Kasumi-1 (cell line): ENCODE data around the gene GLYATL1.

ENCODE experiments used
- DNase-seq, 2 experiments: peaks; one replicate each; lab custom pipeline; 2025; lab: John Stamatoyannopoulos, UW

Gene GLYATL1

DNA sequence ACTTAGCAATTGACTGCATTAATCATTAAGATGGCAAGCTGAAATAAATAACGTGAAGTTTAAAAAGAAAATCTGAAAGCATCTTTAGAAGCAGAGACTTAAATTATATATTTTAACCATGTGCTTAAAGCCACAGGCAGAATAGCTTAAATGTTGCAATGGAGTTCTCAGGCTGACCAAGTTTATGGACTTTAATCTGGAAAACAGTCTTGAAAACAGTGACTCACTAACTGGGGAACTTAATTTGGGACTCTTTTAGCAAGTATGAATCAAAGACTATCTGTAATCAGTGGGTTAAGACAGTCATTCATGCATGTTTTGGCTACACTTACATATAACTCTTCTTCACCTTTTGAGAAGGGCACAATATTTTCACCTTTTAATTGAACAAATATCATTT lies 12.6 kb upstream of the GLYATL1 start:
- no peak for DNase-seq

DNA sequence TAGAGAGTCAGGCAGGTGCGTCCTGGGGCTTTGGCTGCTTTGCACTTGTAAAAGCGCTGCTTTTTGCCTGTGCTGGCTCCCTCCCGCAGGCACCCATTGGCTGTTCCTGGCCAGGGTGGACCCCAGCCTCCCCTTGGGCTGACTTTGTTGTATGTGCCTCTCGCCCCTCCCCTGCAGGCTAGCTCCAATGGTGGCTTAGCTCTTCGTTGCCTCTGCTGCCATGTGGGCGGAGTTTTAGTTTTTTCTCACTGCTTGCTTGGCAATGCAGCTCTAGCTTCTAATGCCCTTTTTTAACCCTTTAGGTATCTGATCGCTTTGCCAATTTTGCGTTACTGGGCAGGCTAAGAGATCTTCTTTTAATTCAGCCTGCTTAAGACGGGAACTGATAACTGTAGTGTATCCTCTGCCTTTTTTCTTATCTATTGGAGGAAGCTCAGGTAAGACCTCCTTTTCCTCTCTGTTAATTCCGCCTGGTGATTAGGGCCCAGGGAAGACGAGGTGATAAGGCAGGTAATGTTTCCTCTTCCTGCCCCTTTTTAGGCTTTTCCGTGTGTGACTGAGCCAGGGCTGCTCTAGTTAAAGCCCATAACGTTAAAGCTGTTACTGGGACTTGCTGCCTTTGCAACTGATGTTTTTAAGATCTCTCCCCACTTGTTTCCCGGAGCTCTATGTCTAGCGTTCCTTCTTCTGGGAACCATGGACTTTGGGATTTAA lies 11.7 kb upstream of the GLYATL1 start:
- DNase-seq = no peak

DNA sequence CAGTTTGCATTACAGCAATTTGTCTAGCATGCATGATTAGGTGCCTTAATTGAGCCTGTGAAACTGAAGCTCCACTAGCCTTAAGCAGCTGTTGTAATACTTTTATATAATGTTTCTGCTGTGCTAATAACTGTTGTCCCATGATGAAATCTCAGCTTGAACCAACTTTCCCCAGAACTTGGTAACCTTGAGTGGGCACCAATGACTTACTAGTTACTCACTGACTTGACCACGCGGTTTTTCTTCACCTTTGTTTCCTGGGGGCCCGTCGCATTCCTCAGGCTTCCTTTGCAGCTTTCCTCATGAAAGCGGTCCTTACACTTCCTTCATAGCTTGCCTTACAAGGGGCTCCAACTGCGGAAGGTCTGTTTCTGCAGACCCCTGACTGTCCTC lies 11.2 kb upstream of the GLYATL1 start:
- DNase-seq = no peak

DNA sequence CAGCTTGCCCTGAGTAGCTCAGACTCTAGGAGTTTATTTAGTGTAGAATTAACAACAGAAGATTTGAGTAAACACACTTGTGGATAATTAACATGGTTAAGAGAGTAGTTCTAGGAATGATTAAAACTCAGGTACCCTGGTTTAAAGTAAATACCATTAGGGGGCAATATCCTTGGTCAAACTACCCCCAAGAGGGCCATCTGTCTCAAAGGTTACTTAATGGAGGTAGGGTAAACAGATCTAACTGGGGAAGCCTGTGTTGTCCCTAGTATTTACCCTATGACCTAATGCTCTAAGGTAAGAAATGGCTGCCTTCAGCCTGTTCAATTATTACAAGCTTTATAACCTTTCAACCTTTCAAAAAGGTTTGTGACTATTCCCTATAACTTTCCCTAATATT lies 10.6 kb upstream of the GLYATL1 start:
- DNase-seq = no peak

DNA sequence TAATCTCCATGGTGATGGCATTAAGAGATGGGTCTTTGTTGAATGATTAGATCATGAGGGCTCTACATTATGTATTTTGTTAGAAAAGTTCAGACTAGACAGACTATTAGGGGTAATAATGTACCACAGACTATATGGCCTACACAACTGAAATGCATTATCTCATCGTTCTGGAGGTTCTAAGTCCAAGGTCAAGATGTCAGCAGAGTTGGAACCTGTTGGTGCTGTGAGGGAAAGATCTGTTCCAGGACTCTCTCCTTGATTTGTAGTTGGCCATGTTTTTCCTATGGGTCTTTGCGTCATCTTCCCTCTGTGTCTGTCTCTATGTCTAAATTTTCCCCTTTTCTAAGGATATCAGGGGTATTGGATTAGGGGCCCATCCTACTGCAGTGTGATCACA lies 8.4 kb upstream of the GLYATL1 start:
- DNase-seq = no peak

DNA sequence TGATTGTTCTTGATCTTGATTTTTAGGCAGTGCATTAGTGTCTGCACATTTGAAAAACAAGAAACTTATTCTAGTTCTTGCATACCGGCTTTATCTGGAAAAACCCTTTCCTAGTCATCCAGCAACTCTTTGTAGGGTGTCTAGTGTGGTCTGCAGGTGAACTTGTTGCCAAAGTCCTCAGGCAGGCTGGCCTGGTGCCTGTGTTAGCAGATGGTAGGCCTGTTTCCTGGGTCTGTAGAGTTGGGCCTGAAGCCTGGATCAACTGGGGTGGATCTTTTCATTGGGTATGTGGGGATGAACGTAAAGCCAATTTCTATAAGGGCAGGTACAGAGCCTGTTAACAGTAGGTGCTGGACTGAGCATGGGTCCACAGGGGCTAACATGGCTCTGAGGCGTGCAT lies 5.6 kb upstream of the GLYATL1 start:
- no peak for DNase-seq

DNA sequence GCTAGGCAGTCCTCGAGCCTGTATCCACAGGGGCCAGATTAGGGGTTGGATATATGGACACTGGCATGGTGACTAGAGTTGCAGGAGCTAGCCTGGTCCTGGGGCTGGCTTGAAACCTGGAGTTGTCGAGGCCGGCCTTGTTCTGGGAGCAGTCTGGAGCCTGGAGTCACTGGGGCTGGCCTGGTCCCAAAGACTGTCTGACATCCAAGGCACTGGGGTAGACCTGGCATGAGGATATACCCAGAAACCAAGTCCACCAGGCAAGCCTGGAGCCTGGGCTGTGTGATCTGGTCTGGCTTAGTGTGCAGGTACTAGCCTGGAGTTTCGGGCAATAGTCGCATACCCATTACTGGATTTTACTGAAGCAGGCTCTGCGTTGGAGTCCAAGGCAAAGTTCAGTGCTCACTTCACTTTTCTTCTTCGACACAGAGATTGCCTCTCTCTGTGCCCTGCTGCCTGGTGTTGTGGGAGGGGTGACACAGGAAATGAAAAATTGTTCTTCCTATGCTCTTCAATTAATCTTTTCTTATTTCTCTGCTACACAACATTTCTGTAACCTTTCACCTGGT lies 4.3 kb upstream of the GLYATL1 start:
- DNase-seq = no peak

DNA sequence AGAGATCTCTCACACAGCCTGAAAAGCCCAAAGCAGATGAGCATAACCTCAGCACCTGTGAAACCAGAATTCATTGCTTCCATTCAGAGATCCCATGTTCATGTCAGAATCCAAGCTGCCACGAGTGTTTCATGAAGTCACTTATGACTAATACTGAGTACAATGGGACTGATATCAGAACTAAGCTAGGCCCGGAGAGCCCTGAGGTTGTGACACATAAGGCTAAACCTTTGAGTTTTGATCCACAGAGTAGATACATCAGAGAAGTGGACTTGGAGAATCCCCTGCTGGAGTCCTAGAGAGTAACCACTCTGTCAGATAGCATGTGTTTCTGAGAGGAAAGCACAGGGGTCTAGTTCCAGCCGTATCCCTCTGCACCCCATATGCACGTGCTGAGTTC lies 890 bp upstream of the GLYATL1 start:
- DNase-seq = no peak

DNA sequence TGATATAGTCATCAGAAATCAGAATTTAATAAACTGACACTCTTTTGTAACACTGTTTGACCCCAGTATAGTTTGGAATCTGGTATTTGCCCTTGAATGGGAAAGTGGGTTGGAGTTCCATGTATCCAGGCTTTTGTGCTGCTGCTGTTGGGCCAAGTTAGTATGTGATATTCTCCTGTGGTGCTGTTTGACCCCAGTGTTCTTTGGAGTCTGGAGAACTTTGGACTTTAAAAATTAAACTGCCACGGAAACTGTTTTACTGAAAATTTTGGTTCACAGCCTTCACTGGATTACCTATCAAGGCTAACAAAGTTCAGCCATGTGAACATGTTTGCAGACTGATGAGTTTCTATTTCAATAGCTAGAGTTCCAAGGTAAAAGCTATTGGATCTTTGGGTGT lies 740 bp downstream of the GLYATL1 start:
- no peak for DNase-seq

DNA sequence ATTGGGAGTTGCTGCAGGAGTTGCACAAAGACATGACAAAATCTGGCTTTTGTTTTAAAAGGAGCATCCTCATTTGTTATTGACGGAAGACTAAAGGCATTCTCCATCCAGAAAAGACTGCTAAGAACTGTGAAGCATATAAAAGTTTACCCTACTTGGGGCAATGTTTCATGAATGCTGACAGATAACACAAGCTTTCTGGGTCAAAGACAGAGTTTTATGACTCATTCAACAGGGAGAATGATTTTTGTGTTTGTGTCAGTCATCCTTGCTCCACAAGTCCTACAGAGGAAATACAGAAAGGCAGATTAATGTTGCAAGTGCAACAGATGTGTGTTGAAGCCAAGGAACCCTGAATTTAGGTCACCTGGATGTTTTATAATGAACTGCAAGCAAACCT lies 2.5 kb downstream of the GLYATL1 start:
- no peak for DNase-seq

DNA sequence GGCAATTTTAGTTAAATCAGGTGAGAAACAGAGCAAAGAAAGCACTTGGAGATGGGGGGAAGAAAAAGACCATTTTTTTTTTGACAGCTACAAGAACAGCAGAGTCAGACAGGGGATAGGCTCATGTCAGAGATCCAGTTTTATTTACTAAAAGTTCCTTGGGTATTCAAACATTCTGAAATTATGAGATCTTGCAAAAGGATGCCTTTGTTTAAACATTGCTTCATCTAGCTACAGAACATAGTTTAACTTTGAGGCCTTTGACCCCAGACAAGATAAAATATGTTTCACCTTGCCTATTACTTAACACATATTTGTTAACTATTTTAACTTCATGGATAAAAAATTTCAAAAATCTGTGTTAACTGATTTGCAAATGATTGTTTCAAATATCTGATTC lies 6.4 kb downstream of the GLYATL1 start:
- no peak for DNase-seq

DNA sequence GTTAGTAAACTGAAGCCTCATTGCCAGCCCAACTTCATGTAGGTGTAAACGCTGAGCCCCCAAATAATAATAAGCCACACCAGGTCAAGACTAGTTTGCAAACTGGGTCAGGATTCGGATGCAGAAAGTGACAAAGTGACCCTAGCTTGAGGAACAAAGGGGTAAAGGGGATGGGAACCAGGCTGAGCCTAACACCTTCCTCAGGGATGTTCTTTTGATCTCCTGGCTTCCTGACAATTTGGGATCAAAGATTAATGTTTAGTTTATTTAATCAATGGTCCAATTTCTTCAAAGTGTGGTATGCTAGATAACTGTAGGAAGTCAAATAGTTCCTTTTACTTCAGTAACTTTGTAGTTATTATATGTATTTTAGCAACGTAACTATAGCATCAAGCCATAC lies 9.9 kb downstream of the GLYATL1 start:
- no peak for DNase-seq

DNA sequence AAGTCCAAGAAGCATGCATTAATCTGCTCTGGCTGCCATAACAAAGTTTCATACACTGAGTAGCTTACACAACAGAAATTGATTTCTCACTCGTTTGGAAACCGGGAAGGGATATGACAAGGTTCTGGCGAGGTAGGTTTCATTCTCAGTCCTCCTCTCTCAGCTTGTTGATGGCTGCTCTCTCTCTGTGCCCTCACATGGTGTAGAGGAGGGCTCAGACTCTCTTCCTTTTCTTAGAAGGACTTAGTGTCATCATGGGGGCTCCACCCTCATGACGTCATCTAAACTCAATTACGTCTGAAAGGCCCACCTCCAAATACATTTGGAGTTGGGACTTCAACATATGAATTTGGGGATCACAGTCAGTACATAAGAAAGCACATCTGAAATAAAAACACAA lies 18.6 kb downstream of the GLYATL1 start:
- DNase-seq = no peak

DNA sequence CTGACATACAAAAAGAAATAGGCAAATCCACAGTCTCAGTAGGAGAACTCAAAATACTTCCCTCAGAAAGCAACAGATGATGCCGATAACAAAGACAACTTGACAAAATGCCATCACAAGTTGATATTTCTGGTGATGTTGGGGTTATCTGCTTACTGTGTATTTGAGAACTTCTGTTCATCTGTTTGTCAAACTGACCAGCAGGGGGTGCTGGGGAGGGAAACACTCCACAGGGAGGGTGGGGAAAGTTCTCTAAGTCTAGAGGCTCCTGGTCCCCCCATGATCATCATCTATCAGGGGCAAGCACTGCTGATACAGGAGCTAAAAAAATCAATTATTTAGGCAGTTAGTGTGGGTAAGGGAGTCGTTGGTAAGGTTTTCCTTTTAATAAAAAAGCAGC lies 19.2 kb downstream of the GLYATL1 start:
- DNase-seq = peak in 1 of 2 experiments; percentile 11

DNA sequence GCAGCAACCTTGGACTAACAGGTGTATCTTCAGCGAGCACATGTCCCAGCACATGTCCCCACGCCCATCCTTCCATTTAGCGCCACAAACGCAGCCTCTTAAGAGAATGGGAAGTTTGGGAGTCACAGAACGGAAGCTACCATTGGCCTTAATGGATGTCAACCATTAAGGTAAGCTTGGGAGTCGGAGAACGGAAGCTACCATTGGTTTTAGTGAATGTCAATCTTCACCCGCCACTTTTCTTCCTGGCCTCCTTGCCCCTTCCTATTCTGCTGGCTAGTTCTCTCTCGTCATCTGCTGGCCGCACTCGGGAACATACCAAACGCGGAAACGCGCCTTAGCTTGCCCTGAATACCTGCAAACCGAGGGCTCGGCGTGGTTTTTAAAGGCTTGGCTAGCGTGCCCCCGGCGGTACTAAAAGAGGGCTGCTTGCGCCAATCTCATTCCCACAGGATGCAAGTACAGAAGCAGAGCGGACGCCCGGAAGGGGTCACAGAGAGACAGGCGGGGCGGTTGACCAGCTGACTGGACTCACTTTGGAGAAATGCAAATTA lies 24.3 kb downstream of the GLYATL1 start:
- DNase-seq = no peak

DNA sequence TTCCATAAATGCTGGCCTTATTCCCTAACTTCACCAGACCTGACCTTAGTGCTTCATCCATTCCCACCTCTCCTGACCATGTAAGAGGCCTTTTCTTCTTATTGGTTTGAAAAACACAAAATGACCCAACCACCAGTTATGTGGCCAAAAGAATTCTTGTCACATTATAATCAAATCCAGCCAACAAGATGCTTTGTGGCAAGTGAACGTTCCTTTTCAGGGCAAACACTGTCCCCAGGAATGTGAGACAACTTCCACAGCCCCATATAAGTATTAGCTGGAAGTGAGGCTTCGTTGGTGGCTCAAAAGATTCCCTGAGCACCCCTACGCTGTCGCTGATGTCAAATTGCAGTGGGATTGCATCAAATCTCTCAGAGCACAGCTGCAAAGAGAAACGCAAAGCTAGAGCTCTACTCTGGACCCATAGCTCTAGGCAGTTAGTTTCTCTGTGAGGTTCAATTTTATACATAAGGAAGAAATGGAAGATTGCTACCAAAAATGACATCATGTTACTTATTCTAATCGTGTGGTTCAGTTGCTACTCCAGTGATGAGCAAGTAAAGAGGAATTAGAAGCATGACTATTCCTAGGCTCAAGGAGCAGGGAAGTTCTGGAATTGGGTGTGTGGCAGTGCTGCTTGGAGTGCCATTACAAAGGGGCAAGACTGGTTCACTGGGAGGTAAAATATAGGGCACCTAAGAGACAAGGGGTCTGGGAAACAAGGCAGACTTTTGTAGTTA lies 26.1 kb downstream of the GLYATL1 start:
- DNase-seq = no peak

DNA sequence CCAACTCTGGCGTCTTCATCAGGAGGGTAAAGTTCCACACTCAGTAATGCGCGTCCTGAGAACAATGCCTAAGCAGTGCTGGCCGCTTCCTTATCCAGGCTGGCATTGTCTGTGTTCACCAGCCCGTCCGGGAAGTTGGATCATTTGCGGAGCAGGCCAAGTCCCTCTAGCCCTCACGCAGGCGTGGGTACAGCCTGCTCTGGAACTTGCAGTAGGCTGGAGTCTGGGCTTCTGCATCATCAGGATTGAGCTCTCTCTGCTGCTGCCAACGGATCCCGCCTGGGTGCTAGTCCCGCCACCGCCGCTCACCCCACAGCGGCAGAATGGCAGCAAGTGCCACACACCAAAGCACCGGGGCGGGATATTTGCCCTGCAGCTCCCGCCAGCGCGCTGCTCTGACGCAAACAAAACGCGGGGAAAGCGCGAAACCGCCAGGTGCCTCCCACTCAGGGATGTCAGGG lies 29.0 kb downstream of the GLYATL1 start:
- no peak for DNase-seq

DNA sequence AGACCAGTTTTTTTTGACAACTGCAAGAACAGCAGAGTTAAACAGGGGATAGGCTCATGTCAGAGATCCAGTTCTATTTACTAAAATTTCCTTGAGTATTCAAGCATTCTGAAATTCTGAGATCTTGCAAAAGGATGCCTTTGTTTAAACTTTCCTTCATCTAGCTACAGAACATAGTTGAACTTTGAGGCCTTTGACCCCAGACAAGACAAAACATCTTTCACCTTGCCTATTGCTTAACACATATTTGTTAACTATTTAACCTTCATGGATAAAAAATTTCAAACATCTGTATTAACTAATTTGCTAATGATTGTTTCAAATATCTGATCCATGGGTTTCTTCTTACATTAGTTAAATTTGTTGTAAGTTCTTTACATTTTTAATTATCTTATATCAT lies 38.2 kb downstream of the GLYATL1 start:
- no peak for DNase-seq

DNA sequence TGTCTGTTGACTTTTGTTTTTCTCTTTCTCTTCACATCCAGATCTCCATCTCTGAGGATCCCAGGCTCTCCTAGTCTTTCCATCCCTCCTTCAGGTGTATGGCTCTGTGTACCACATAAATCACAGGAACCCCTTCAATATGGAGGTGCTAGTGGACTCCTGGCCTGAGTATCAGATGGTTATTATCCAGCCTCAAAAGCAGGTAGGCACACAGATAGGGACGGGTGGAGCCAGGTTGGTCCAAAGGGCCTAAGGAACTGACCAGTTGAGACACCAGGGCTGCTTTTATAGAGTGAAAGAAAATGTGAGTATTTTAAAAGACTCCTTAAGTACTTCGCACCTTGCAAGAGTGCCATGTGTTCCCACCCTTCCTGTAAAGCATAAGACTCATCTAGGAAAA lies 39.9 kb downstream of the GLYATL1 start:
- no peak for DNase-seq

DNA sequence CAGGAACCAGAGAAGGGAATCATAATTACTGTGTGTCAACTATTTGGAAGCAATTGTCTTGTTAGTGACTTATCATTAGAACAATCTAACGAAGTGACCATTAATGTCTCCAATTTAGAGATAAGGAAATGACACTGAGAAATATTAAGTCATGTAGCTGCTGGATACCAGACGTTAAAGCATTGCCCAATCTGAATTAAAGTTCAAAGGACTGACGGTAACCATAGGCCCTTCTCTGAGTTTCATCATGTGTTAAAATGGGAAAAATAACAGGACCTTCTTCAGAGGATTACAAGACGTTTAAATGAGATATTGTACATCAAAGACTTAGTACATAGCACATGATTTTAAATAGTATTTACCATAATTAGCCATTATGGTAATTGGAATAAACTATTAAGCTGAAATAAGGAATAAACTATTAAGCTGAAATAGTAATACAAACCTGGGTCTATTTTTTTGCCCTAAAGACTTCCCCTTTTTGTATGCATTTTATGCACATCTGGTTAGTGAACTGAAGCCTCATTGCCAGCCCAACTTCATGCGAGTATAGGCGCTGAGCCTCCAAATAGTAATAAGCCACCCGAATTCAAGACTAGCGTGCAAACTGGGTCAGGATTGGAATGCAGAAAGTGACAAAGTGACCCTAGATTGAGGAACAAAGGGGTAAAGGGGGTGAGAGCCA lies 41.0 kb downstream of the GLYATL1 start:
- DNase-seq = peak in 1 of 2 experiments; percentile 34

DNA sequence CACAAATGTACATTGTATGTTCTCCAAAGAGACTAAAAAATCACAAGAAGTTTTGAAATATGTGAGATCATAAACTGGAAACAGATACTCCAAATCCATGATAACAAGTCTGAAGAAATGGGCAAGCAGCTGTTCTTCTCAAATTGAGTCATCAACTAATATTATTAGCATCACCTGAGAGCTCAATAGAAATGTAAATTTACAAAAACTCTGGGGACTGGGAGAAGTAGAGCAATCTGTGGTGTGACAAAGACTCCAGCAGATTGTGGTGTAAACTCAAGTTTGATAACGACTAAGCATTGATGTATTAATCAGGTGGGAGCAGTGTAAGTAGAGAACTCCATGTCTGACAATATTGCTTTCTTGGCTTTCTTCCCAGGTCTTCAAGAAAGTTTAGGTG lies 53.2 kb downstream of the GLYATL1 start:
- no peak for DNase-seq

DNA sequence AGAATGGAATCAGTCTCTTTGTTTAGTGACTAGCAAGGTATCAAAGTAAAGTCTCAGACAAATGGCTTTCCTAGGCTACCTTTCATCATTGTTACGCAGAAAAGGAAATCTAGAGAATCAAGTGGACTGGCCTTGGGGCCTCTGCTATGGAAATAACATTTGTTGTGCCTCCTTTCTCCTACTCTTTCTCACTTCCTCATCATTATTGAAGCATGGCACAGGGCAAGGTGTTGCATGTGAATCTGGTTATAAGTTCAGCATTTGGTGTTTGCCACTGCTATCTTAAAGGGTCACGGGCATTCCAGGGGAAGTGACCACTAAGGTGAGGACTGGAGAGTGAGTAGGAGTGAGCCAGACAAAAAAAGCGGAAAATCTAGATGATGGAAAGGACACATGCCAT lies 54.9 kb downstream of the GLYATL1 start:
- DNase-seq = no peak
